Stimulated activated CD8-positive, alpha-beta memory T cell treated with anti-CD3 and anti-CD28 coated beads, Interleukin-2, amount 100 ng/mL, for 1 hour (primary cell): ENCODE data around the gene TIMM8A.

Experiments used
- DNase-seq, 2 donors: peaks; one replicate each; pipeline ENCODE4 v3.0.0-alpha.2; 2020; ENCODE audit warnings: low read depth in 2 of 2

The TIMM8A gene

GRCh38 chrX:101348452-101349192 lies at the start of gene TIMM8A:
Gene TIMM8A (minus strand): TSS chrX:101348742. CDS start chrX:101348664, 78 bp downstream.
- DNase-seq = peak; percentile 56 to 59

GRCh38 chrX:101397779-101398178 lies 49.2 kb upstream of the TIMM8A start:
- no peak for DNase-seq

GRCh38 chrX:101395789-101396188 lies 47.2 kb upstream of the TIMM8A start:
- no peak for DNase-seq

- no peak for DNase-seq
Measured at GRCh38 chrX:101394372-101394771, 45.8 kb upstream of the TIMM8A start.

- DNase-seq = no peak
Measured at GRCh38 chrX:101393530-101394305, 45.2 kb upstream of the TIMM8A start.

GRCh38 chrX:101391831-101392230 lies 43.3 kb upstream of the TIMM8A start:
- DNase-seq = no peak

GRCh38 chrX:101390664-101391525 lies 42.4 kb upstream of the TIMM8A start, which contains the start of gene RPL36A:
Gene RPL36A (plus strand): TSS chrX:101391011. CDS start chrX:101391044, 33 bp downstream.
- peak; percentile 48 to 65 for DNase-seq

GRCh38 chrX:101388604-101389003 lies 40.1 kb upstream of the TIMM8A start:
- no peak for DNase-seq

GRCh38 chrX:101386542-101386885 lies 38.0 kb upstream of the TIMM8A start:
- no peak for DNase-seq

- DNase-seq = no peak
Measured at GRCh38 chrX:101385795-101386541, 37.4 kb upstream of the TIMM8A start, which contains the start of gene BTK. Gene BTK (minus strand): TSS chrX:101386191. CDS start chrX:101375284, 10,907 bp downstream.

GRCh38 chrX:101385026-101385684 lies 36.6 kb upstream of the TIMM8A start:
- DNase-seq = no peak

- DNase-seq = no peak
Measured at GRCh38 chrX:101383679-101384205, 35.2 kb upstream of the TIMM8A start.

GRCh38 chrX:101377547-101377946 lies 29.0 kb upstream of the TIMM8A start:
- no peak for DNase-seq

- no peak for DNase-seq
Measured at GRCh38 chrX:101370888-101371504, 22.5 kb upstream of the TIMM8A start.

- no peak for DNase-seq
Measured at GRCh38 chrX:101369687-101370086, 21.1 kb upstream of the TIMM8A start.

GRCh38 chrX:101368800-101369199 lies 20.3 kb upstream of the TIMM8A start:
- DNase-seq = no peak

GRCh38 chrX:101365301-101365795 lies 16.8 kb upstream of the TIMM8A start:
- no peak for DNase-seq

GRCh38 chrX:101362757-101363156 lies 14.2 kb upstream of the TIMM8A start:
- no peak for DNase-seq

- DNase-seq = no peak
Measured at GRCh38 chrX:101362116-101362515, 13.6 kb upstream of the TIMM8A start.

- no peak for DNase-seq
Measured at GRCh38 chrX:101360390-101360789, 11.8 kb upstream of the TIMM8A start.
